ENCODE results near the gene PTH2. TPM values are rescaled to one million over a fixed set of nuclear protein-coding genes. Genes with fewer than 3 reads are reported as not detected.

PTH2 gene
- polyA plus RNA-seq, 3 donors = not detected

DNA sequence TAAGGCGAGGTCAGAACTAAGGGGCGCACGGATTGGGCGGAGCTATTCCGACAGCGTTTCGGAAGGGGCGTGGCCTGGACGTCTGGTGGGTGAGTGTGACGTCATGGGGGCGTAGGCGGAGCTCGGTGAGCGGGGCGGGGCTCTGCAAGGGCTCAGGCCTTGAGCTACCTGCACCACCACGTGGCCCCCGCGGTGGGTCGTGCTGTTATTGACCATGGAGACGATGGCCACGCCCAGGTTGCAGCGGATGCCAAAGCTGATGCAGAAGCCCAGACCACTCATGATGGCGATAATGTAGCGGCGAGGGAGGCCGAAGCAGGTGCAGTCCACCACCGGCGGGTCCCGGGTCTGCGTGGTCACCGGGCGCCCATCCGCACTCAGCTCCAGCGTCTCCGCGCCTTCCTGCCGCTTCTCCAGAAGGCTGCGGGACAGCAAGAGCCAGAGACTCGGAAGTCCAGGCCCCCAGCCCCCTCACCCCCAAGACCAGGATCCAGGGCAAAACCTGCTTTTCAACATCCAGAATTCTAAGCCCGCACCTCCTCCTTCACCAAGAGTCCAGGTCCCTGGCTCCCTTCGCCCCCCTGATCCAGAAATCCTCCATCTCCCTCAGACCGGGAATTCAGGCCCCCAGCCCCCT, 13.3 kb upstream of the PTH2 start:
- H3K9me3 ChIP-seq (replicated peaks in 1 of 2; ENCODE audit: control insufficient read depth in 1 of 2, insufficient read depth in 1 of 2, low read length in 2 of 2) = peaks cover 6 to 39% of the 10 kb centered on the region in 2 donors
- H3K4me3 Mint-ChIP-seq = peak overlapping the region in 1 of 2 donors; percentile 83
- no peaks in the 10 kb centered on the region for H3K36me3 ChIP-seq (replicated peaks in 1 of 2; ENCODE audit: control insufficient read depth in 1 of 2, insufficient read depth in 2 of 2, low read length in 2 of 2)
- no peaks in the 10 kb centered on the region for H3K79me2 ChIP-seq (ENCODE audit: insufficient read depth, low read length)
- peaks cover 25% of the 10 kb centered on the region for H3K4me1 Mint-ChIP-seq
- H4K20me1 ChIP-seq (ENCODE audit: insufficient read depth, low read length) = no peaks in the 10 kb centered on the region
- peaks cover 7 to 17% of the 10 kb centered on the region in 2 donors for H3K36me3 Mint-ChIP-seq
- peaks cover 0 to 49% (median 31%) of the 10 kb centered on the region in 7 donors for H3K9me3 Mint-ChIP-seq
- no peak overlapping the region for H3K27ac ChIP-seq (ENCODE audit: low read depth in 1 of 2, low read length in 2 of 2)
- peaks cover 77 to 98% of the 10 kb centered on the region in 2 donors for H3K27me3 ChIP-seq (ENCODE audit: control insufficient read depth in 2 of 2, insufficient read depth in 2 of 2, low read length in 2 of 2)
- peak overlapping the region in 1 of 7 donors; percentile 46 for H3K27ac Mint-ChIP-seq
- peaks cover 98 to 99% (median 98%) of the 10 kb centered on the region in 3 donors for H3K27me3 Mint-ChIP-seq (ENCODE audit: low read depth in 3 of 3)
- no peak overlapping the region for H3K4me2 ChIP-seq (replicated peaks; ENCODE audit: extremely low read depth, low read length, poor library complexity, severe bottlenecking)
- H2AFZ ChIP-seq (ENCODE audit: insufficient read depth, low read depth, low read length, poor library complexity, severe bottlenecking) = no peak overlapping the region
- no peak overlapping the region for H3K9ac ChIP-seq (ENCODE audit: insufficient read depth, low read length, poor library complexity, severe bottlenecking)
- H3K4me3 ChIP-seq (replicated peaks in 1 of 3; ENCODE audit: low read depth in 2 of 3, low read length in 3 of 3) = no peak overlapping the region
- DNase-seq = peak in 1 of 3 donors; percentile 35
- intact Hi-C loops (cut with micrococcal nuclease) = loop anchor here in 1 of 2 donors (10.0 kb wide), 1 partner anchor 172 kb away; no protein-coding TSS in a partner anchor
- TF ChIP-seq CTCF (IDR thresholded peaks at IDR 0.05) = no peak
- WGBS (ENCODE audit: insufficient coverage) = 9% methylated on average over 41 of the region's 42 CpGs
- H3K4me1 ChIP-seq (ENCODE audit: control insufficient read depth in 1 of 2, insufficient read depth in 2 of 2, low read length in 2 of 2) = peaks cover 6 to 7% of the 10 kb centered on the region in 2 donors

DNA sequence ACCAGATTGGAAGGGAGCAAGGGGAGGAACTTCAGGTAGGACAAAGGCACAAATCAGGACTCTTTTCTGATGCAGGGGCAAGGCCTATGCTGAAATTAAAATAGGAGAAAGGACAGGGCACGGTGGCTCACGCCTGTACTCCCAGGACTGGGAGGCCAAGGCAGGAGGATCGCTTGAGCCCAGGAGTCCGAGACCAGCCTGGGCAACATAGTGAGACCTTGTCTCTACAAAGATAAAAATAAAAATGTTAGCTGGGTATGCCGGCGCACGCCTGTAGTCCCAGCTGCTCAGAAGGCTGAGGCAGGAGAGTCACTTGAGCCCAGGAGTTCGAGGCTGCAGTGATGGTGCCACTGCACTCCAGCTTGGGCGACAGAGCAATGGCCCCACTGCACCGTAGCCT, 12.4 kb upstream of the PTH2 start:
- Mint-ChIP-seq H3K4me3 (peak overlapping the region in 1 of 2 donors; percentile 83), H3K9me3 (peaks cover 0 to 48% (median 29%) of the 10 kb centered on the region in 7 donors)

More for the DNA sequence above, 12.4 kb upstream of the PTH2 start:
- Histone ChIP-seq H3K36me3 (replicated peaks in 1 of 2; ENCODE audit: control insufficient read depth in 1 of 2, insufficient read depth in 2 of 2, low read length in 2 of 2) (no peaks in the 10 kb centered on the region), H3K9ac (ENCODE audit: insufficient read depth, low read length, poor library complexity, severe bottlenecking) (no peak overlapping the region), H3K27me3 (ENCODE audit: control insufficient read depth in 2 of 2, insufficient read depth in 2 of 2, low read length in 2 of 2) (peaks cover 71 to 100% of the 10 kb centered on the region in 2 donors), H3K4me3 (replicated peaks in 1 of 3; ENCODE audit: low read depth in 2 of 3, low read length in 3 of 3) (no peak overlapping the region), H4K20me1 (ENCODE audit: insufficient read depth, low read length) (no peaks in the 10 kb centered on the region), H2AFZ (ENCODE audit: insufficient read depth, low read depth, low read length, poor library complexity, severe bottlenecking) (no peak overlapping the region), H3K4me2 (replicated peaks; ENCODE audit: extremely low read depth, low read length, poor library complexity, severe bottlenecking) (no peak overlapping the region), H3K4me1 (ENCODE audit: control insufficient read depth in 1 of 2, insufficient read depth in 2 of 2, low read length in 2 of 2) (peaks cover 5 to 6% of the 10 kb centered on the region in 2 donors), H3K79me2 (ENCODE audit: insufficient read depth, low read length) (no peaks in the 10 kb centered on the region), H3K27ac (ENCODE audit: low read depth in 1 of 2, low read length in 2 of 2) (no peak overlapping the region), H3K9me3 (replicated peaks in 1 of 2; ENCODE audit: control insufficient read depth in 1 of 2, insufficient read depth in 1 of 2, low read length in 2 of 2) (peaks cover 9 to 41% of the 10 kb centered on the region in 2 donors)
- TF ChIP-seq CTCF (IDR thresholded peaks at IDR 0.05) = no peak
- intact Hi-C loops (cut with micrococcal nuclease) = loop anchor here in 1 of 2 donors (10.0 kb wide), 1 partner anchor 171 kb away; no protein-coding TSS in a partner anchor
- no peak for DNase-seq
- H3K4me1 Mint-ChIP-seq = peaks cover 20% of the 10 kb centered on the region
- H3K27me3 Mint-ChIP-seq (ENCODE audit: low read depth in 3 of 3) = peaks cover 100% of the 10 kb centered on the region in 3 donors
- WGBS (ENCODE audit: insufficient coverage) = 91% methylated on average over 10 of the region's 10 CpGs
- peaks cover 7 to 14% of the 10 kb centered on the region in 2 donors for H3K36me3 Mint-ChIP-seq
- H3K27ac Mint-ChIP-seq = no peak overlapping the region
